SK-N-SH treated with all-trans-retinoic acid at 6 μM for 48 hours (cell line): Measurements from ENCODE around the gene MAP2K4.

Experiments used
- ATAC-seq: fragments of 200-7000 bp; cut with Tn5 transposase; 3 replicates; pipeline ENCODE4 v1.9.1; 2020; ENCODE audit warnings: mild to moderate bottlenecking, moderate library complexity
- BACH2 ChIP-seq: fragments of 250-450 bp; sonication (Bioruptor Pico); IDR thresholded peaks from 2 replicates; pipeline ENCODE4 v1.9.0; 2021; ENCODE audit warnings: mild to moderate bottlenecking, borderline replicate concordance
- CSRNP3 ChIP-seq: fragments of 250-450 bp; sonication (Bioruptor Pico); IDR thresholded peaks from 2 replicates; pipeline ENCODE4 v1.5.1; 2021; ENCODE audit warnings: mild to moderate bottlenecking, moderate library complexity
- ESRRG ChIP-seq: fragments of 250-450 bp; sonication (Bioruptor Pico); IDR thresholded peaks from 2 replicates; pipeline ENCODE4 v1.6.1; 2021; ENCODE audit warnings: mild to moderate bottlenecking
- GLIS3 ChIP-seq: fragments of 250-450 bp; sonication (Bioruptor Pico); IDR thresholded peaks from 2 replicates; pipeline ENCODE4 v1.5.0; 2020; ENCODE audit warnings: mild to moderate bottlenecking, moderate library complexity
- OSR1 ChIP-seq: fragments of 250-450 bp; sonication (Bioruptor Pico); IDR thresholded peaks from 2 replicates; pipeline ENCODE4 v1.8.0; 2022; ENCODE audit warnings: moderate library complexity, mild to moderate bottlenecking, inconsistent platforms
- PATZ1 ChIP-seq: fragments of 250-450 bp; sonication (Bioruptor Pico); IDR thresholded peaks from 2 replicates; pipeline ENCODE4 v1.8.0; 2020; ENCODE audit warnings: mild to moderate bottlenecking, moderate library complexity, borderline replicate concordance
- POU6F1 ChIP-seq: fragments of 250-450 bp; sonication (Bioruptor Pico); IDR thresholded peaks from 2 replicates; pipeline ENCODE4 v1.8.0; 2021; ENCODE audit warnings: low read depth, mild to moderate bottlenecking, moderate library complexity, borderline replicate concordance
- PPARA ChIP-seq: fragments of 250-450 bp; sonication (Bioruptor Pico); IDR thresholded peaks from 2 replicates; pipeline ENCODE4 v1.5.0; 2020; ENCODE audit warnings: mild to moderate bottlenecking, borderline replicate concordance
- RARB ChIP-seq: fragments of 250-450 bp; sonication (Bioruptor Pico); IDR thresholded peaks from 2 replicates; pipeline ENCODE4 v1.8.0; 2021; ENCODE audit warnings: mild to moderate bottlenecking, moderate library complexity
- SNAI2 ChIP-seq: fragments of 250-450 bp; sonication (Bioruptor Pico); IDR thresholded peaks from 2 replicates; pipeline ENCODE4 v1.5.0; 2020; ENCODE audit warnings: mild to moderate bottlenecking, moderate library complexity
- TCF4 ChIP-seq: fragments of 250-450 bp; sonication (Bioruptor Pico); IDR thresholded peaks from 2 replicates; pipeline ENCODE4 v1.8.0; 2021; ENCODE audit warnings: mild to moderate bottlenecking, moderate library complexity, borderline replicate concordance
- ZC3H10 ChIP-seq: fragments of 250-450 bp; sonication (Bioruptor Pico); IDR thresholded peaks from 2 replicates; pipeline ENCODE4 v1.5.1; 2021; ENCODE audit warnings: mild to moderate bottlenecking, moderate library complexity
- ZFP3 ChIP-seq: fragments of 250-450 bp; sonication (Bioruptor Pico); IDR thresholded peaks from 2 replicates; pipeline ENCODE4 v1.5.0; 2020; ENCODE audit warnings: mild to moderate bottlenecking, moderate library complexity
- ZFP30 ChIP-seq: fragments of 450-650 bp; formaldehyde crosslinking; IDR thresholded peaks from 2 replicates; pipeline ENCODE4 v1.5.0; 2022; ENCODE audit warnings: mild to moderate bottlenecking, moderate library complexity
- ZNF565 ChIP-seq: fragments of 450-650 bp; formaldehyde crosslinking; conservative IDR thresholded peaks from 2 replicates; pipeline ENCODE4 v1.5.0; 2020; ENCODE audit warnings: low read depth, mild to moderate bottlenecking, moderate library complexity
- ZNF70 ChIP-seq: fragments of 450-650 bp; formaldehyde crosslinking; IDR thresholded peaks from 2 replicates; pipeline ENCODE4 v1.5.0; 2020; ENCODE audit warnings: mild to moderate bottlenecking, moderate library complexity
- ZNF8 ChIP-seq: fragments of 450-650 bp; formaldehyde crosslinking; IDR thresholded peaks from 2 replicates; pipeline ENCODE4 v1.5.0; 2020; ENCODE audit warnings: mild to moderate bottlenecking, moderate library complexity
- TF ChIP-seq, protein P1 (sequence below): fragments of 250-450 bp; sonication (Bioruptor Pico); IDR thresholded peaks from 2 replicates; pipeline ENCODE4 v1.5.1; 2020; ENCODE audit warnings: low read depth, mild to moderate bottlenecking, moderate library complexity

MAP2K4 gene

GRCh38 chr17:12128946-12129345 lies 108.3 kb downstream of the MAP2K4 start (continued):
- no peak for TF ChIP-seq POU6F1
- TF ChIP-seq PATZ1 (CRISPR knock-in tag), result no peak
- no peak for TF ChIP-seq ZFP3 (CRISPR knock-in tag)

DNA sequence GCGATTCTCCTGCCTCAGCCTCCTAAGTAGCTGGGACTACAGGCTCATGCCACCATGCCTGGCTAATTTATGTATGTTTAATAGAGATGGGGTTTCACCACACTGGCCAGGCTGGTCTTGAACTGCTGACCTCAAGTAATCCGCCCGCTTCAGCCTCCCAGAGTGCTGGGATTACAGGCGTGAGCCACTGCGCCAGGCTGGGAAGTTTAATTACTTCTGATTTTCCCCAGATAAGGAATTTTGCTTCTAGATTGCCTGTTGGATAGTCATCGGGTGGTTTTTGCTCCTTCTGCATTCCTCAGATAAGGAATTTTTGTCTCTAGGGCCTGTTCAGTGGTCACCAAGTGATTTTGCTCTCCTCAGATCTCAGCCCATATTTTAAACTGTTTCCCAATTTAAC lies 112.5 kb downstream of the MAP2K4 start:
- no peak for ATAC-seq
- no peak for TF ChIP-seq CSRNP3 (CRISPR knock-in tag)
- TF ChIP-seq ZFP30 (CRISPR knock-in tag), result no peak
- TF ChIP-seq GLIS3 (CRISPR knock-in tag), result no peak
- TF ChIP-seq ZFP3 (CRISPR knock-in tag), result no peak
- TF ChIP-seq TCF4 (CRISPR knock-in tag), result no peak
- TF ChIP-seq ZNF70 (CRISPR knock-in tag), result no peak
- TF ChIP-seq, all 23 proteins: peak for 0

GRCh38 chr17:12134101-12134500 lies 113.4 kb downstream of the MAP2K4 start:
- TF ChIP-seq GLIS3 (CRISPR knock-in tag) (no peak), ZFP3 (CRISPR knock-in tag) (no peak), RARB (CRISPR knock-in tag) (no peak), PATZ1 (CRISPR knock-in tag) (no peak)
- ATAC-seq, result no peak

DNA sequence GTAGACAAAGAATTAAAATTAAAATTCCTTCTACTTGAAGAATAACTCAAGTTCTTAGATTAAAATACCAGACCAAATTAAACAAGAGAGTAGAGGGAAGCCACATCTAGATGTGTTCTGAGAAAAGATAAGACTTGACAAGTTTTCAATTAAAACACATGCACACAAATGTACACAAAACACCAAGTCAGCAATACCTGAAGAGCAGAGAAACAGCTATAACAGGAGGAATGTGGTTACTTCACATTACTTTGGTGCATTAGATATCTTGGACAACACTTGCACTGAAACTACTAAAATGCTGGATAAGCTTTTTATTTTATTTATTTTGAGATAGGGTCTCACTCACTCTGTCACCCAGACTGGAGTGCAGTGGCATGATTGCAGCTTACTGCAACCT lies 113.9 kb downstream of the MAP2K4 start:
- ATAC-seq, result no peak
- no peak for TF ChIP-seq CSRNP3 (CRISPR knock-in tag)
- TF ChIP-seq ZNF565 (CRISPR knock-in tag), result no peak
- no peak for TF ChIP-seq POU6F1
- TF ChIP-seq OSR1 (CRISPR knock-in tag), result no peak
- TF ChIP-seq PPARA, result no peak
- TF ChIP-seq ZC3H10, result no peak
- no peak for TF ChIP-seq GLIS3 (CRISPR knock-in tag)
- no peak for TF ChIP-seq SNAI2
- TF ChIP-seq TCF4 (CRISPR knock-in tag), result no peak
- TF ChIP-seq, protein P1, sequence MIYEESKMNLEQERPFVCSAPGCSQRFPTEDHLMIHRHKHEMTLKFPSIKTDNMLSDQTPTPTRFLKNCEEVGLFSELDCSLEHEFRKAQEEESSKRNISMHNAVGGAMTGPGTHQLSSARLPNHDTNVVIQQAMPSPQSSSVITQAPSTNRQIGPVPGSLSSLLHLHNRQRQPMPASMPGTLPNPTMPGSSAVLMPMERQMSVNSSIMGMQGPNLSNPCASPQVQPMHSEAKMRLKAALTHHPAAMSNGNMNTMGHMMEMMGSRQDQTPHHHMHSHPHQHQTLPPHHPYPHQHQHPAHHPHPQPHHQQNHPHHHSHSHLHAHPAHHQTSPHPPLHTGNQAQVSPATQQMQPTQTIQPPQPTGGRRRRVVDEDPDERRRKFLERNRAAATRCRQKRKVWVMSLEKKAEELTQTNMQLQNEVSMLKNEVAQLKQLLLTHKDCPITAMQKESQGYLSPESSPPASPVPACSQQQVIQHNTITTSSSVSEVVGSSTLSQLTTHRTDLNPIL (CRISPR knock-in tag), result no peak
- TF ChIP-seq BACH2, result no peak
- no peak for TF ChIP-seq ZFP30 (CRISPR knock-in tag)
- no peak for TF ChIP-seq ZNF8 (CRISPR knock-in tag)
- no peak for TF ChIP-seq ESRRG (CRISPR knock-in tag)
